HG03432 (cell line): ENCODE results near the gene PPP1R37.

ENCODE experiments used
- ATAC-seq: cut with Tn5 transposase; IDR thresholded peaks from one replicate; pipeline ENCODE4 v1.9.1; 2021; ENCODE audit warnings: mild to moderate bottlenecking, moderate library complexity; ENCODE audit not compliant: unreplicated experiment

Gene PPP1R37

DNA sequence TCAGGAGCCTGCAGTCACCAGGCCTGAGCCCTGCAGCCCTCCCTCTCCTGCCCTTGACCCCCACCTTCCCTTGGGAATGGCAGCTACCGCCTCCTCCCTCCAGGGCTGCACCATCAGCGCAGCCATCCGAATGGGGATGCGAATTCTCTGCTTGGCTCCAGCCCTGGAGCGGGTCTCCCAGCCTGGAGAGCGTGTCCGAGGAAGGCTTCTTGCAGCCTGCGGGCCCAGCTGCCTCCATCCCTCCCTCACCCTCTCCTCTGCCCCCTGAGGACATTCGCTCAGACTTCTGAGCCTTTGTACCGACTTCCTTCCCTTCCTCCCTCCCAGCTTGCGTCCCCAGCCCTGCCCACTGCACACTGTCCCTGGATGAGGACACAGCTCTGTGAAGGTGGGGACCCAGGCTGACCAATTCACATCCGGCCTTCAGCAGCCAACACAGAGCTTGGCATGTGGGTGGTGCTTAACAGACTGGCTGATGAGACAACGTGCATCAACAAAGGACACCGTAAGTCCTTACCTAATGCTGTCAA, 73.8 kb downstream of the PPP1R37 start:
- no peak for ATAC-seq

DNA sequence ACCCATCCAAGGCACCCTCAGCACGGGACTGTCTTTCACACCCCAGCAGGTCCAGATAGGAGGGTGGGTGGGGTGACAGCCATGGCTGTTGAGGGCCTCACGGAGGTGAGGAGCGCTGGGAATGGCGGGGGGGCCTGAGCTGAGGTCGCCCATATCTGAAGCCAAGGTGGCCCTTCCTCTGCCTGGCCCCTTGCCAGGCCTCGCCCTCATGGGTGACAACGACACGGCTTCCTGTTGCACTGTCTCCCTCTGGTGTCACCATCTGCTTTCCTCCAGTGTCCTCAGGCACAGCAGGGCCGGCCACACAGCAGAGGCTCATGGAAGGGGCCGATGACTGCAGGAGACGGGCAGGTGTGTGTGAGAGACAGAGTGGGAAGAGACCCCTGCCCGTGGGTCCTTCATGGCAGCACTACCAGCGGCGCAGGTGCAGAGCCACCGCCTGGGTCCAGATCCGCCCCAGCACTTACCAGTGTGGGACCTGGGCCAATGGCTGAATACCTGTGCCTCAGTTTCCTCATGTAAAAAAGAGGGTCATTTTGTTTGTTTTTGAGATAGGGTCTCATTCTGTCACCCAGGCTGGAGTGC, 75.9 kb downstream of the PPP1R37 start:
- no peak for ATAC-seq

DNA sequence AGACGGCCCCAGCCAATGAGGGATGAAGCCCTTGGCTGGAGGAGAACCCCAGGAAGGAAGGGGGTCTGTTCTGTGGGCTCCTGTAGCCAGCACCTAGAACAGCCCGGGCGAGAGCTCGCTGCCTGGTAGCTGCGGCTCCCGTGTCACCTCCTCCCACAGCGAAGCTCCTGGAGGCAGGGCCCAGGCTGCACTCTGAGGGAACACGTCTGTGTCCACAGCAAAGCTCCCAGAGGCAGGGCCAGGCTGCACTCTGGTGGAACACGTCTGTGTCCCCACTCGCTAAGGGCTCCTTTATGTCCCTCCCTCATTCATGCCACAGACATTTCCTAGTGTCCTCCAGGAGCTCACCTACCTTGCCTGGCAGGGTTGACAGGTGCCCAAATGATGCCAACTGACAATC, 76.6 kb downstream of the PPP1R37 start:
- no peak for ATAC-seq

GRCh38 chr19:45170146-45171106, 77.4 kb downstream of the PPP1R37 start:
- no peak for ATAC-seq

DNA sequence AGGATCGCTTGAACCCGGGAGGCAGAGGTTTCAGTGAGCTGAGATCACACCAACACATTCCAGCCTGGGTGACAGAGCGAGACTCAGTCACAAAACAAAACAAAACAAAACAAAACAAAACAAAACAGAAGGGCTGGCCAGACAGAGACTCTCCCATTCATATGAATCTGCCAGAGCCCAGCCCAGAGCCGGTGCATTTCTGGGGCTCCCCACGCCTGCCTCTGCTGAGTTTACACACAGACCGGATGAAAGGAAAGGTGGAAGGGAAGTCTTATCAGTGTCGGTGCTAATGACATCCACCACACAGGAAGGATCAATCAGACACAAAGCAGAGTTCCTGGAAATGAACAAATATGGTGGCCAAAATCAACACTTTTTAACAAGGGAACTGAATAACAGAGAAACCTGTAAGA, 78.2 kb downstream of the PPP1R37 start:
- ATAC-seq, result no peak

GRCh38 chr19:45172173-45172572, 79.2 kb downstream of the PPP1R37 start:
- no peak for ATAC-seq

DNA sequence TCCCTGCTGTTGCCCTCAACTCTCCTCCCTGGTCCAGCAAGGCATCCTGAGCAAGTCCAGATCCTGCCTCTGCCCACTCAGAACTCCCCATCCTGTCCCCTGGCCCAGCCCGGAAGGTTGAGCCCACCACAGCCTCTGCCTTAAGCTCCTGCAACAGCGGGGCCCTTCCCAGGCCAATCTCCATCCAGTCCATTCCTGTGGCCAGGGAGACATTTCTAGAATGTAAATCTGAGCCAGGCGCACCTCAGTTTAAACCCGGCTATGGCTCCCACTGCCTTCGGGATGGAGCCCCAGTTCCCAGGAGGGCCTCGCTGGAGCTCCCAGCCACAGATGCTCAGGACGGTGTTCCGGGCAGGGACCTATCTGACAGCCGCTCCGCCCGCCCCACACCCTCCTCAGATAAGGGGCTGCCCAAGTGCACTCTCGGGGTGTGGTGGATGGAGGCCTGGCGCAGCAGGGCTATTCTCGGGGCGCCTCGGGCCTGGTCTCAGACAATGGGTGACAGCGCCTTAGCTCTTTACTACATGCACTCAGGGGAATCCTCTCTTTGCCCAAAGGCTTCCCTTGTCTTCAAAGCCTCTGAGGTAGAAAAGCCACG, 79.7 kb downstream of the PPP1R37 start:
- no peak for ATAC-seq

- no peak for ATAC-seq
Measured at GRCh38 chr19:45173816-45174215, 80.8 kb downstream of the PPP1R37 start.

GRCh38 chr19:45175515-45176345, 82.8 kb downstream of the PPP1R37 start:
- no peak for ATAC-seq

DNA sequence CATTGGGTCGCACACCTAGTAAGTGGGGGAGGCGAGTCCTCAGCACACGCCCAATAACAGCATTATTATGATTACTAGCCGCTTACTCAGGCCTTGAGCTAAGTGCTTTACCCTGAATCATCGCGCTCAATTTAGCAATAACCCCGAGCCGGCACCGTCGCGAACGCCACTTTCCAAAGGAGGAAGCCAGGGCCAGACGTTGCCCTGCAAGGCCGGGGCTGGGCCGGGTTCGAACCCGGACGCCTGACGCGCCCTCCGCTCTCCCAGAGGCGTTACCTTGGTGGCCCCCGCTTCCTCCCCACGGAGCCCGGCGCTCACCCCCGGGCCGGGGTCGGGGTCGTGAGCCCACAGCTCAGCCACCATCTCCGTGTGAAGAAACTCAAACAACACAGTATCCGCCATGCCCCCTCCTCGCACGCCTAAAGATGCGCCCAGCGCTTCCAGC, 84.9 kb downstream of the PPP1R37 start, which contains the start of gene TRAPPC6A:
TRAPPC6A (minus strand) TSS at position 421 of the 445 bp plus-strand sequence; CDS start at position 402, 19 bp downstream.
- peak; percentile 13 for ATAC-seq

DNA sequence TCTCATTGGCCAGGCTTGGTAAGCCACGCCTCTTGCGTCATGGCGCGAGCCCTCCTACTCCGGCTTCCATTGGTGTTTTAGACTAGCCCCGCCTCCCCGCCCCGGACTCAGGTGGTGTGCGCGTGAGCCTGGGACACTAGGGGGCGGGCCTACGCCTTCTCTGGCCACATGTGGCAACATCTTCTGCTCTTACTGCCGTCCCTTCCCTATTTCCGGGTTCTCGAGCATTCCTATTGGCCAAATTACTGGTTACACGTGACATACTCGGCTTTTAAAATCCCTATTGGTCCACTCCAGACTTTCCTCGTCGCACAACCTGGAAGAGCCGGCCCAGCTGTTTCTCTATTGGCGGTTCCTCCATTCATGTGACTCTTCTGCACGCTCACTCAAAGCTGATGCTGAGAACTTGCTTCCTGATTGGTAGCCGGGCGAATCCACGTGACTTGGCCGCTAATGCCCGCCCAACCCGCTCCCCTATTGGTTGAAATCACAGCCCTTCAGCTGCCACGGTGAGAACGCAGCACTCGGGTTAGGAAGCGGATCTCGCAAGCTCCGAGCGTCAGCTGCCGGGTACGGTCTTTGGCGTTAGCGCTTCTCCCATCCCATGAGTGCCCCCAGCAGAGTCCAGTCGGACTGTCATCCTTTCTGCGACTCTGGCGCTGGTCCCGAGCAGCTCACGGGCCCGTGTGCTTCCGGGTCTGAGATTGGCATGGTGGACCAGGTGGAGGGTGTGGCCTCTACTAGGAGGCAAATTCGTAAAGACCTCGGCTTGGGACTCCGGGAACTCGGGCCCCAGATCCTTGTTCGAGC, 85.5 kb downstream of the PPP1R37 start, which contains the start of gene BLOC1S3:
BLOC1S3 (plus strand) TSS at position 523 of the 810 bp plus-strand sequence. CDS start 513 bp downstream, outside the sequence.
- peak; percentile 78 for ATAC-seq

DNA sequence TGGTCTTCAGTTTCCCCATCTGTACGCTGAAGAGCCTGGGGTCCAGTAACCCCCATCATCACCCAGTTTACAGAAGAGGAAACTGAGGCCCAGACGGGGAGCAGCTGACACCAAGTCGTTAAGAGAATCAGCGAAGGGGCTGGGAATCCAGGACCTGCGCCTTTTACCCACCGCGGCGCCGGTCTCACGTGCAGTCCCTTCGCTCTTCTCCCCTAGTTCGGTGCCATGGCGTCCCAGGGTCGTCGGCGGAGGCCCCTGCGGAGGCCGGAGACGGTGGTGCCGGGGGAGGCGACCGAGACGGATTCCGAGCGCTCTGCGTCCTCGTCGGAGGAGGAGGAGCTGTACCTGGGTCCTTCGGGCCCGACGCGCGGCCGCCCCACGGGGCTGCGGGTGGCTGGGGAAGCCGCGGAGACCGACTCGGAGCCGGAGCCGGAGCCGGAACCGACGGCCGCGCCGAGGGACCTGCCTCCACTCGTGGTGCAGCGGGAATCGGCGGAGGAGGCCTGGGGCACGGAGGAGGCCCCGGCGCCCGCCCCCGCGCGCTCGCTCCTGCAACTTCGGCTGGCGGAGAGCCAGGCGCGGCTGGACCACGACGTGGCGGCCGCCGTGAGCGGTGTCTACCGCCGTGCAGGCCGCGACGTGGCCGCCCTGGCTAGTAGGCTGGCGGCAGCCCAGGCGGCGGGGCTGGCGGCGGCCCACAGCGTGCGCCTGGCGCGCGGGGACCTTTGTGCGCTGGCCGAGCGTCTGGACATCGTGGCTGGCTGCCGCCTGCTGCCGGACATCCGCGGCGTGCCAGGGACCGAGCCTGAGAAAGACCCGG, 86.3 kb downstream of the PPP1R37 start:
- no peak for ATAC-seq

GRCh38 chr19:45179892-45180370, 87.0 kb downstream of the PPP1R37 start:
- ATAC-seq, result no peak

DNA sequence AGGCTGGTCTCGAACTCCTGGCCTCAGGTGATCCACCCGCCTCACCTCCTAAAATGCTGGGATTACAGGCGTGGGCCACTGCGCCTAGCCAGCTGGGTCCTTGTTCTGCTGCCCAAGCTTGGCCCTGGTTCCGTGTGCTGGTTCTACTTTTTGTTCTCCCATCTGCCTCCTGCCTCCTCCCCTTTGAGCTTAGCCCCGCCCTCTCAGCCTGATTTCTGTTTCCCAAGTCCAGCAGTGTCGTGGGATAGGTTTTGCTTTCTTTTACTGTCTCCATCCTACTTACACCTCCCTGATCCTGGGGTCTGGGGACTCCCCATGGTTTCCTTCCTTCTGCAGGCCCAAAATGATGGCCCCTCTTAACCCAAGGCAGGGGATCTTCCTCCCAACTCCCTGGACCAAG, 88.0 kb downstream of the PPP1R37 start:
- no peak for ATAC-seq

DNA sequence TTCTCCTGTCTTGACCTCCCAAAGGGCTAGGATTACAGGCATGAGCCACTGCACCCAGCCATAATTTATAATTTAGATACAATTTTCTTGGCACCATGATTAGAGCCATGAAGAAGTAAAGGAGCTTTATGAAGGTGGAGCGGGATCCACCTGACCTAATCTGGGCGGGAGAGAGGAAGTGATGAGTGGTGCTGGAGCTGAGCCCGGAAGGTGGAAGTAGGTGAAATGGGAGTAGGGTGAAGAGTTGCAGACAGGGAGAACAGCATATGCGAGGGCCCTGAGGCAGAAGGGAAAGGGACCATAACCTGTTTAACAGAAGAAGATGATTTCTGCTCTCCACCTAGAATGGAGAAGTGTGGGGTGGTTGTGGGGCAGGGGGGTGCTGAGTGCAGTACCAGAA, 89.8 kb downstream of the PPP1R37 start:
- no peak for ATAC-seq

GRCh38 chr19:45184115-45184514, 91.1 kb downstream of the PPP1R37 start:
- ATAC-seq, result no peak

DNA sequence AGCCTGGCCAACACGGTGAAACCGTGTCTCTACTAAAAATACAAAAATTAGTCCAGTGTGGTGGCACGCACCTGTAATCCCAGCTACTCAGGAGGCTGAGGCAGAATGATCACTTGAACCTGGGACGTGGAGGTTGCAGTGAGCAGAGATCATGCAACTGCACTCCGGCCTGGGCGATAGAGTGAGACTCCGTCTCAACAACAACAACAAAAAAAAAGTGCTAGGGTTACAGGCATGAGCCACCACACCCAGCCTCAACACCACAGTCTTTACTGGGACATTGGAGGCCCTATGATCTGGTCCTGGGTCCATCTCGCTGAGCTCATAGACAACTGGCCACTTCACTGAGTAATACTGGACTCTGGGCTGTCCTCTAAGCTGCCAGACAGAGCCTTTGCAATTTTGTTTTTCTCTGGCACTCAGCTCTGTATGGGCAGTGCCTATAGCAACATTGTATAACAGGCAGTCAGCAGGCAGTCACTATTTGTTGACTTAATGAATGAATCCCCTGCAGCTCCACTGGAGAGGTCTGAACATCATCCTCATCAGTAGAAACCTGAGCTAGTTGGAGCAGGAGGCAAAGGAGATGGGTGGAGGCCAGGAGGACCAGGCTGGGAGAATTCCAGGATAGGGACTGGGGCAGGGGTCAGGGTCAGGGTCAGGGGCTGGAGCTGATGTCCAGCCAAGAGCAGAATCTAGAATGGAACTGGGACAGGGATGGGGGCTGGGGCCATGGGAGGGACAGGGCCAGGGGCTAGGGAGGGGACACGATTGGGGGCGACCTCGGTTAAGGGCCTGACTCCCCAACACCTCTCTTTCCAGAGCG, 93.7 kb downstream of the PPP1R37 start:
- no peak for ATAC-seq
